Heart left ventricle (tissue), 13 donors: Measurements from ENCODE around the gene GMEB1.

Source experiments
- POLR2A ChIP-seq, 2 donors: fragments of 450-650 bp; IDR thresholded peaks; one replicate each; pipeline ENCODE4 v1.6.1; 2017; ENCODE audit warnings: antibody characterized with exemption in 2 of 2, mild to moderate bottlenecking in 2 of 2, moderate library complexity in 2 of 2
- TF ChIP-seq, protein P1 (sequence below), 12 donors: fragments of 200-600 bp; sonication (generic) in 4 of 12; IDR thresholded peaks; one replicate each; pipeline versions ENCODE4 v1.5.0 to v1.8.0; 2018 to 2022; ENCODE audit warnings: antibody characterized with exemption in 12 of 12, mild to moderate bottlenecking in 5 of 12
- donor health status: ischemic (EF 13 %, LVEDD 7.1; RV severe dilation, severe dysfunction).
- donor health status: DM: no; HTN: yes; CAD: no.
- donor health status: DM: no; HTN: no; CAD: no.
- donor health status: ischemic (EF 25% LVEDD 6.9; RV normal size, moderate dysfunction).
- donor health status: ischemic (EF 25% LVEDD 5.7; RV mildly dilated, moderate dysfunction).
- donor health status: ischemic (EF 35%, LVEDD 5.7; RV mildly dilated, moderate dysfunction).
- donor health status: nonischemic (EF 11% LVEDD 7.7; RV severe dilation, severe dysfunction).
- donor health status: DM: yes; HTN: yes; CAD: no.
- donor health status: PGD.
- donor health status: ischemic (EF 29% LVEDD 5.4; RV normal size, mild dysfunction).
- donor health status: nonischemic (EF 23%, LVEDD 6.1; RV moderate dilation, normal function).

DNA sequence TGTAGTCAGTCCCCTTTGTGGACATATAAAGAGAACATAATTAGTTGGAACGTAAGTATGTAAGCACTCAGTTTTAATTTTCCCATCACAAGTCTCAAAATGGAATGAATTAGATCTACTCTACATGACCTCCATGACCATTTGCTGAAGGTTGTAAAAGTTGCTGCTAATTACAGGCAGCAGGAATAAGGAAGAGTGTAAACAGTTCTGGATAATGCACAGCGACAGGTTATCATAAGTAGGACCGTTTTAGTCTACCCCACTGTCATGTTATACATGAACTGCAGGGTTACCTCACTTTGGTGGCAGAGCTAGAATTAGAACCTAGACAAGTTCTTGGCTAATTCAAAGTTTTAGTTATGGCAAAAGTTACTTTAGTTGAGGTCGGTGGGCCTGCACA, 89.8 kb downstream of the GMEB1 start:
- no peak for TF ChIP-seq POLR2A (IDR thresholded peaks at IDR 0.05)
- TF ChIP-seq, protein P1, sequence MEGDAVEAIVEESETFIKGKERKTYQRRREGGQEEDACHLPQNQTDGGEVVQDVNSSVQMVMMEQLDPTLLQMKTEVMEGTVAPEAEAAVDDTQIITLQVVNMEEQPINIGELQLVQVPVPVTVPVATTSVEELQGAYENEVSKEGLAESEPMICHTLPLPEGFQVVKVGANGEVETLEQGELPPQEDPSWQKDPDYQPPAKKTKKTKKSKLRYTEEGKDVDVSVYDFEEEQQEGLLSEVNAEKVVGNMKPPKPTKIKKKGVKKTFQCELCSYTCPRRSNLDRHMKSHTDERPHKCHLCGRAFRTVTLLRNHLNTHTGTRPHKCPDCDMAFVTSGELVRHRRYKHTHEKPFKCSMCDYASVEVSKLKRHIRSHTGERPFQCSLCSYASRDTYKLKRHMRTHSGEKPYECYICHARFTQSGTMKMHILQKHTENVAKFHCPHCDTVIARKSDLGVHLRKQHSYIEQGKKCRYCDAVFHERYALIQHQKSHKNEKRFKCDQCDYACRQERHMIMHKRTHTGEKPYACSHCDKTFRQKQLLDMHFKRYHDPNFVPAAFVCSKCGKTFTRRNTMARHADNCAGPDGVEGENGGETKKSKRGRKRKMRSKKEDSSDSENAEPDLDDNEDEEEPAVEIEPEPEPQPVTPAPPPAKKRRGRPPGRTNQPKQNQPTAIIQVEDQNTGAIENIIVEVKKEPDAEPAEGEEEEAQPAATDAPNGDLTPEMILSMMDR (IDR thresholded peaks at IDR 0.05) = no peak
